GDM1 (cell line): Measurements from ENCODE around the gene UBE2QL1.

Experiments used
- DNase-seq: peaks from one replicate; lab custom pipeline; 2025; lab: John Stamatoyannopoulos, UW

Gene UBE2QL1

DNA sequence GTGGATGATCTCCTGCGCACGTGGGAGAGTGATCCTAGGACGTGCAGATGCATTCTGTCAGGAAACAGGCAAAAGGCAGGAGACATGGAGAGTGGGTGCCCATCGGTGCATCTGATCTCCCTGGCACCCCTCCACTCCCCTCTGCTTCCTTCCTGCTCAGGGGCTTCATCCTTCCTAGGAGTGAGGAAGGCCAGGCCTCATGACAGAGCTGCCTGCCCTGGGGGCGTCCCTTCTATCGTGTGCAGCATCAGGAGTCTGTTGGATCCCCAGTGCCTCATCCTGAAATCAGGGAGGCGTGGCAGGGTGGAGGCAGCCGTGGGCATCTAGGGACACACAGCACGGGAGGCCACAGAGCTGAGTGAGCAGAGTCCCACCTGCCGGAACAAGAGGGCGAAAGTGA, 30.1 kb downstream of the UBE2QL1 start:
- no peak for DNase-seq

DNA sequence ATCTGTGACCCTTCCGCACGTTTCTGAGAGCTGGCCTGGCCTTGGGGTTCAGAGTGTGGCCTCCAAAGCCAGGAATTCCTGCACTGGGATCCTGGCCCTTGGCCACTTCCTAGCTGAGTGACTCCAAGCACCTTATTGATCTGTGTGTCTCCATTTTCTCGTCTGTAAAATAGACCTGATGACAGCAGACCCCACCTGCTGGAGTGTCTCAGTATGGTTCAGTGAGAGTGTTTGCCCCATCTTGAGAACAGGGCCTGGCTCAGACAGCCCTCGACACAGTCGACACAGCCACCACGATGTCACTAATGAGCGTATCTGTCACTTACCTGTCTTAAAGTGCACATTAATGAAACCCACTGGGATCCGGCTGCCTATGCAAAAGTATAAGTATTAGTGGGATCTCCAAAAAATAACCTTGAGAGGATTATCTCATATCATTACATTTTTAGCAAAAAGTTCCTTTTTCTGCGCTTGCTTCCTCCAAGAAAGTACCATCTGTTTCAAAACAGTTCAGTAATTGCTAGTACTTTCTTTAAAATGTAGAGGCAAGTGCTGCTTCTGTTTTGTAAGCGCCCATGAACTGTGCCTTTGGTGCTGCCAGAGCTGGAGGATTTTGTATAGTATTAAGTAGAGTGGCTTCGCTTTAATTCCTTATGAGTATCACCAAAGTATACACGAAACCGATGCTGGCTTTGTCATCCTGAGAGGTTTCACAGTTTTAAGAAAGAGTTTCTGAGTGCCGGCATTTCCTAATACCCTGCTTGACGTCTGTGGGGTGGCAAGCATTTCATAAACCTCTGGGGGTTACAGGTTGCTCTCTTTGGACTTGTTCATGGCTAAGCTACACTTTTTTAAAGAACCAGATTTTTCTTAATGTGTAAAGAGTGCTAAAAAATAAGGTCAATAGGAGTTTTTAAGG, 31.7 kb downstream of the UBE2QL1 start:
- no peak for DNase-seq

DNA sequence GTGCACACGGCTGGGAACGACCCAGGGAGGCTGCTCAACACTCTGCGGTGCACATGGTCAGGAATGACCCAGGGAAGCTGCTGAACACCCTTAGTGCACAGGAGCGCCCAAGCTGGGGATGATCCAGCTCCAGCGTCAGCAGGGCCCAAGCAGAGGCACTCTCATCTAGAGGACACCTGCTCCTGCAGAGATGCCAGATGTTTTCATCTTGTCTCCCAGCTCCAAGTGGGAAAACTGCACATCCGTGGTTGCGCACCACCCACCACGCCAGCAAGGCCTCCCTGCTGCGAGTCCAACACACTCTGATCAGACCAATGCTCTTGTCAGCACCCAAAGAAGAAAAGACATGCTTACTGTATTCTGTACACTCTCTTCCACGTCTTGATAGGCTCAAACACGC, 34.1 kb downstream of the UBE2QL1 start:
- DNase-seq, result no peak

DNA sequence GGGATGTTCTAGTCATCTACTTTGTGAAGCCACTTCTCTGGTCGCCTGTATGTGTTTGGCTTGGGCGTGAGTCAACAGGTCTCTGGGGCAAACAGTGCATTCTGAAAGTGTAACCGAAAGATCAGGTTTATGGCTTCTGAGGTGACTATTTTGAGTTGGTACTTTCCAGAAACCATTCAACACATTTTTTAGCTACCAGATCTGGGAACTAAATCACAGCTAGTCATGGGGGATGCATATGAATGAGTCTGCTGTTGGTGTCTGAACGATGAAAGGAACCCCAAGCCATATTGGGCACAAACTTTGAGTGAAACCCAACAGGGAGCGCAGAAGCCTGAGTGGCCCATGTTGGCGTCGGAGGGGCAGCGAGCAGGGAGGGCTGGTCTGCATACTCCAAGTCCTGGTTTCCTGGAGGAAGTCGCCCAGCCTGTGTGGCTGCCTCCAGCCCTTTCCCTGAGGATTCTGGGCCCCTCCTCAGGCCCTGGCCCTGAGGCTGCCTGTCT, 35.3 kb downstream of the UBE2QL1 start:
- no peak for DNase-seq

DNA sequence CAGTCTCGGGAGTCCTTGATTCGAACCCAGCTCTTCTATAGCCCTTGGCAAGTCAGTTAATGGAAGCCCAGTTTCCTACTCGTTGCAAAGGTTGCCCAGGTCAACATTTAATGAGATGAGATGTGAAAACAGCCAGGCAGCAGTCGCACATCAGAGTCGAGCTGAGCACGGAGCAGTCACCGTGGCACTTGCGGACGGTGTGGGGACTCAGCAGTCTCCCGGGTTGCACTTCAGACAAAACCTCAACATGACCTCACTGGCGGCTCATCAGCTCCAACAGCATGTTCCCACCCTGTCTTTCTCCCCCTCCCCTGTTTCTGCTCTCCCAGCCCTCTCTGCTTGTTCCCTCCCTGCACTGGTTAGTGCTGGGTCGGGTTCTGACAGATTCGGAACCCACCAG, 35.8 kb downstream of the UBE2QL1 start:
- DNase-seq, result no peak

DNA sequence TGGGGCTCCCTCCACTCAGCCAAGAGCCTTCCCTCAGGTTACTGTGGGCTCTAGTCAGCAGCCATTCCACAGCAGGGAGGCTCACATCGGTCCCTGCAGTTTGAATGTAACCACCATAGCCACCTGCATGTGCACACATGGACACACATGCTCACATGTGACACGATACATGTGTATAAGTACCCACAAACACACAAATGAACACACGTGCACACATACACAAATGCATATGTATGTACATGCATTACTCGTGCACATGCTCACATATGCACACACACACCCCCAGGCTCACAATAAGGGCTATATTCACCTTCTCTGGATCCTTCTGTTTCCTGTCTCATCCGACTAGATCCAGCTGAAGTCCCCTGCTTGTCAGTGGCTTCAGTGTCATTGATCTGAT, 36.2 kb downstream of the UBE2QL1 start:
- no peak for DNase-seq

DNA sequence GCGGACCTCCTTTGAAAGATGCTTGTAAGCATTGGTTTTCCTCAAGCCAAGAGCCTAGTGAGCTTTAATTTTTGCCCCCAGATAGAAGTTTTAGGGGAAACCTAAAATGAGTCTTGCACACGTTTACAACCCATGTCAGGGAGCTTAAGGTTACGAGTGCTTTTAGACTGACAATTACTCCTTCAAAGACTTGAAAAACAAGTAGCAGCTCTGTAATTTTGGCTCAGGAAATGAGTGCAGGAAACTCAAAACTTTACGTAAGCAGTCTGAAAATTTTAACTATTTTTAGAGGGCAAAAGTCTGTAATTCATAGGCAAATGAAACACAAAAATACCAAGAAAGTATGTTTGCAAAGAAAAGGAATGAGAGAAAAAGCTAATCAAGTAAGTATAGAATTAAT, 36.8 kb downstream of the UBE2QL1 start:
- DNase-seq, result no peak

DNA sequence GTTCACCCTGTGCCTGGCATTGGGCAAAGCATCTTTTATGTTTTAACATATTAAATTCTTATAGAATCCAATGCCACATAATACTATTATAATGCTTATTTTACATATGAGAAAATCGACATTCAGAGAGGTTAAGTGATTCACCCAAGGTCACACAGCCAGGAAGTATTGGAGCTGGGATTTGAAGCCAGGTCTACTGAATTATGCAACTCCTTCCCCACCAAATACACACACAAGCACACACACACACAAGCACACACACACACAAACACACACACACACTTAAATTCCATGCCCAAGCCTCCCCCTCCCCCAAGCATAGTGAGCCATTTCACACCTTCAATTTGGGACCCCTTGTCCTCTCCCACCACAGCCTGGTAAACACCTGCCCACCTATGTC, 37.4 kb downstream of the UBE2QL1 start:
- DNase-seq, result no peak

DNA sequence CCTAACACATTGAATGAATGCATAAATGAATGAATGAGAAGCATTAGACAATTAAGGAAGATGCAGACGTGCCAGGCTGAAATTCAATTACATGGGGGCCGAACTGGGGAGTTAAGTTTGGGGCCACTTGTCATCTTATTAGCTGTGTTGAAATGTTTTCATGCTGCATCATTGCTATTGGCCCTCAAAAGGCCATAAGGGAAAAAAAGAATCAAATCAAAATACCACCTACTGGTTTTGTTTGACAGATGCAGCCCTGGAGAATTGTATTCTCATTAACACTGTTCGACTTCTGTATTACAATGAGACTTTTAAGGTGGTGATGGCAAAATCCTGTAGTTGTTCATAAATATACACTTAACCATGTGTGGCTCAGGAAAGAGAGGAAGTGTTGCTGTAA, 38.4 kb downstream of the UBE2QL1 start:
- no peak for DNase-seq

DNA sequence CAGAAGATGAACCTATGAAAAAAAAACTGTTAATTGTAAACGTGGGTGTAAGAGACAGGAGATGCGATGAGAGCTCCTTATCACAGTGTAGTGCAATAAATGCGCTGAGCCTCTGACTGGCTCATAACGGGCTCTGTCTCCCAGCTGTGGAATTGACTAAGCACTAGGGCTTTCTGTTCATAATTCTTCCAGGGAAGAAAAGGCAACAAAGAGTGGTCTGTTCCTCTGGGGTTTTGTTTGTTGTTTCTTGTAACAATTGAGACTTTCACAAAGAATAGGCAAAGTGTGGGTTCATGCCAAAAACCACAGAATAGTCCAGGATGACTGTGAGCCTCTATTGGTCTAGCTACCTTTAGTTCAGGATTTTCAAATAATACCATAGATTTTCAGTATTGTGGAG, 39.4 kb downstream of the UBE2QL1 start:
- no peak for DNase-seq

DNA sequence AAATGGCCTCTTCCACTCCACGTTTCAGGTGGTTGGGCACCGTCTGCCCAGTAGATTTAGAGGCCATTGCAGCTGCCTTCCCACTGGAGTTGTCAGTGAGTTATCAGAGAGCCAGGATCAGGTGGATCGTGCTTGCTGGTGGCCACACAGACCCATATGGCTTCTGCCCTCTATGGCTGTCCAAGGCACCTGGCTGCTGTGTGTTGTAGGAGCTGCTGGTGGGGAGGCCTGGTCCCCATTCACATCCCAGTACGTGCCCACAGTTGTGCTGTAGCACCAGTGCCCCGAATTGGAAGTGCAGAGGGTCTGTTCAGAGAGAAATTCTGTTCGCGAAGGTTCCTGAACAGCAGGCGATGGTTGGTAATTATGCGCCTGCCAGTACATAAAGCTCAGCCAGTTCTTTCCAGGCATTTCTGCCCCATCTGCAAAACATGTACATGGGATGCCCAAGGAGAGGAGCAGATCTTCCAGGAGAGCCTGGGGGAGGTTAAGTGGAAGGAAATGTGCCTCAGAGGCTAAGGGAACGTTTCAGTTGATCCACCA, 41.1 kb downstream of the UBE2QL1 start:
- DNase-seq, result no peak

DNA sequence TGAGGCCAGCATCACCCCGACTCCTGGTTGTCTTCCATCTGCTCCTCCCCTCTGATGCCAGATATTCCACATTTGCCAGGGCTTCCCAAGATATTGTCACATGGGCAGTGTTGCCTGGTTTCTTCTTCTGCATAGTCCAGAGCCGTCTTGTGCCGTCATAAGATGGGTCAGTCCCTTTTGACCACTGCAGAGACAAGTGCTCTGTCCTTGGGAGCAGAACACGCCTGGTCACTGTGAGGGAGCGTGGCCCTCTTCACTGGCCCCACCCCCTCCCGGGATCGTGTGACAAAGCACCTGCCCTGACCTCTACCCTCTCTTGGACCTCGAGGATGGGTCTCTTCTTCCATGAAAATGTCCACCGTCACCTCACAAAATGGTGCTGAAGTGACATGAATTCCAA, 41.6 kb downstream of the UBE2QL1 start:
- DNase-seq, result no peak

DNA sequence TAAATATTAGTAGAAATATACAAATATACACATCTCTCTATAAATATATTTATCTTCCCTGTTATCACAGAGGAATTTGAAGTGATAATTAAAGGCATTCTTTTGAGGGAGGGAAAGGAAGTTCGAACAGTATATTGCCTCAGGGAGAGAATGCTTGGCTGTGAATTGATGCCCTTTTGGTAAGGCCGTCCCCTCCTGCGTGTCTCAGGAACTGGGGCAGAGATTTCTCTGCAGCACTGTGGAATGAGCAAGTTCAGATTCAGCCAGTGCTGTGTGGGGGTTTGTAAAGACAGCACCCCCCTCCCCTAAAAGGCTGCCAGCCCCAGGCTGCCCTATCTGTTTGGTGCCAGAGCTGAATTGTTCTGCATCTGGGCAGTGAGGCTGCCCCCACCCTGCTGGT, 42.0 kb downstream of the UBE2QL1 start:
- no peak for DNase-seq

DNA sequence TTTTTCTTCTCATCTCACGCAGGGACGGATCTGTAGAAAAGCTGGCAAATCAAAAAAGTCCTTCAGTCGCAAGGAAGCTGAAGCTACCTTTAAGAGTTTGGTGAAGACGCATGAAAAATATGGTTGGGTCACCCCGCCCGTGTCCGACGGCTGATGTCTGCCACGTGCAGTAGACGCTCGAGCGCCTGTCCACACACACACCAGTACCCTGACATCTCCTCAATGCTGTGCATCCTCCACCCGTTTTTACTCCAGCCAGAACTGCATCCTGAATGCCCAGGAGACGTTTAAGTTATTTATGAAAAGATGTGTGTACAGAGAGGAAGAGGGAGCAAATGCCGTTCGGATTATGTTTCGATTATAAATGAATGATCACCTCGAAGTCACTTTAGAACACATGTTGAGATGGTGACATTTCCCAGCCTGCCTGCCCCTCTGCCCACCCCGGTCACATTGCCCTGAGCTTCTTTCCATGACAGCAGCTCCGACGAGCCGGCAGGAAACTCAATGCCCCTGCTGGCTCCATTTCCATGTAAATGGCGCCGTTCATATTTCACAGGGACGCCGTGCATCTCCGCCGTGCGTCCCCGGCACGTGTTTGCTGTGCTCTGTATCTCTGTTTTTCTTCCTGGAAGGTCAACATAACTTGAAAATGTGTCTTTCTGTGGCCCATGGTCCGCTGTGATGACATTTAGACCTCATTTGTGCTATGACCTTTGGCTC, 42.7 kb downstream of the UBE2QL1 start:
- DNase-seq, result no peak

DNA sequence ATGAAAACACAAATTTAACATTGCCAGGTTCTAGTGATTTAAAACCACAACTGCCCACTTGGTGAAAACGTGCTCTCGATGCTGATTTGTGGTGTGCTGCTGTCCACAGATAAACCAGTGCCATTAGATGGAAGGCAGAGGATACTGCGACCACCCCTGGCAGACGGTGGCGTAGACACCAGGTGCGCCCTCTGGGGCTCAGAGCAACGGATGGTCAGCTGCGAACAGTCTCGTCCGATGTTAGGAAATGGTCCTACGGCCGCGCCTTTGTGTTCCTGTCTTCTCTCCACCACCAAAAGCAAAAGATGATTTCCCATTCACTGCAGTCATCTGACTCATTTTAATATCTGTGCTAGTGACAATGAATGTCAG, 43.2 kb downstream of the UBE2QL1 start:
- no peak for DNase-seq

DNA sequence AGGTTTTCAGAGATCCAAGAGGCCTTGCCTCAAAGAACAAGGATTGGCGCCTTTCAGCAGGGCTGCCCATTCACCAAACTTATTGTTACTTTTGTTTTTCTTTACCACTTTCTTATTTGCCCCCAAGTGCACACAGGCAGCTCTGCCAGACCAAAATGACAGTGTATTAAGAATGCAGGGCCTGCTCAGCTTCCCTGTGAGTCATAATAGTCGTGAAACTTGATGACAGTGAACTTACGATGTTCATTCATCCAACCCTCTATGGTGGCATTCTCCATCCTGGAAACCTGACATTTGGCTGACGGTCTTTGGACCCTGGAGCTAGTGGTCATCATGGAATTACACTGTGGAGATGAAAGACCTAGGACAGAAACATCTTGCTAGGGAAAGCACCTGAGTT, 44.3 kb downstream of the UBE2QL1 start:
- DNase-seq, result no peak

DNA sequence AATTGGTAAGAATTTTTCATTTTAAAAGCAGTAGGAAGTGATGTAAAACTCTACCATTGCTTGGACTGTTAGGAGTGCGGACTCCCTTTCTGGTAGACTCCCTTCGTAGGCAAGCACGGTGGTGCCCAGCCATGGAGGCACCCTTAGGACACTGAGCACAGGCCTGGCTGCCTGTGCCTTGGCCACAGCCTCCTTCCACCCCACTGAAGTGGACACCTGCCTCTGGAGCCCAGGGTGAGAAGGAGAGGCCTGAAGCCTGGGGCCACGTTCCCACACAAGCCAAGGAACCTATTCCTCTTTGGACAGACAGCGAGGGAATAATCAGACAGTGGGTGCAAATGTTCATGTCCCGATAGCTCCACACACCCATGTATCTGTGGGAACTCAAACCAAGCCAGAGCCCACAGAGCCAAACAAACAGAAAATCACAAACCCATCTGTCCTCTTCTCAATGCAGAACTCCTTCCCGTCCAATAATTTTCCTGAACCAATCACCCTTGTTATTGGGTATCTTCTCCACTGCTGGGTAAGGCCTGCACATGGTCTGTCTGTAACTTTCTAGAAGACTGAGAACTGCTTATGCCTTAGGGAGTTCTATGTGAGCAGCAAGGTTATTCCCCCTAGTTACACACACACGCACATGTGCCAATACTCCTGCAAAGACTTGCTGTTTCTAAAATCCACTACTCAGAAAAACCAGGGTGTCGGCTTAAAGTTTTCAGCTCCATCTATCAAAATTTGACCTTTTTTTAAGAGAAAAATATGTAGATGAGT, 45.2 kb downstream of the UBE2QL1 start:
- DNase-seq, result no peak

DNA sequence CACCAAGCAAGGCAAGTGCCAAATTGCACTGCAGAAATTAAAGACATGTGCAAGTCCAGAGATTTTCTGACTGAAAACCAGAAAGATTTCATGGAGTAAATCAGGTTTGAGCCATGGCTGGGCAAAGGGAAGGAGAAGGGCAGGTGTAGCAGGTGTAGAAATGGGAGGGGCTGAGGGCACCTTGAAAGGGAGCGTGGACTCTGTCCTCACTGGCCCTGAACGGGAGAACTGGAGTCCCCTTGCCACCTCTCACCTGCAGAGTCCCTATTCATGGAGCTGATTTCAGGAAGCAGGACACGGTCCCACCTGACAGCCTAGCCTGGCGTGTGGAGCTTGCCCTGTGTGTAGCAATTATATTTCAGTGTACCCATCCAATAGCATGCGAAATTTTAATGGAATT, 46.3 kb downstream of the UBE2QL1 start:
- no peak for DNase-seq

DNA sequence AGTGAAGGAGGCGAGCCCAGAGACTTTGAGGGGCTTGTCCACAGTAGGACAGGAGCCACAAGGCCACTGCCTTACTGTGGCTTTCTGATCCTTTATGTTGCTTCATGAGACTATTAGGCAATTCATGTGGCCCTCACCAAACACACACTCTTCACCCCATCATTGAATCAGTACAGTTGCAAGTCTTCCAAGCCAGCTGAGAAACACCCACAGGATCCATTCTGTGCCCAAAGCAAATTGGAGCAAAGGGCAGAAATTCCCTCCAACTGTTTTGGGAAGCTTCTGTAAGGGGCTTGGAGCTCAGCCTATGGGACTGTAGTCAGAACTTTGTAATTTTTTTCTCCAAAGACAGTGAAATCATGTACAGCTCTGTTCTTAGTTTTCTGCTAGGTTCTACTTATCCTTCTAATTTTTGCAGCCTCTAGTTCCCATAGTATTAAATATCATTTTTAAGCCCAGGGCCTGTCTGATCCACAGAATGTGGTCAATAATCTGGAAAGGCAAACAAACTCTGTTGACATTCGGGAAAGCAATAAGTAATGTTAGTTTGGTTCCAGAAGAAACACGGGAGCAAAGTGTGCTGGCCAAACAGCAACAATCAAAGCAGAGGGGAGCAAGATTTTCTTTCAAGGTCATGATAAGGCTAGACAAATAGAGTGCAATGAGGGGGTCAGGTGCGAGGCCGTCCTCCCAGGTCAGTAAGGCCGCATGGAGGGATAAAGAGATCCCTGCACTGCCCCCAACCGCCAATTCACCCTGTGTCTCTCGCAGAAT, 47.0 kb downstream of the UBE2QL1 start:
- DNase-seq, result no peak

DNA sequence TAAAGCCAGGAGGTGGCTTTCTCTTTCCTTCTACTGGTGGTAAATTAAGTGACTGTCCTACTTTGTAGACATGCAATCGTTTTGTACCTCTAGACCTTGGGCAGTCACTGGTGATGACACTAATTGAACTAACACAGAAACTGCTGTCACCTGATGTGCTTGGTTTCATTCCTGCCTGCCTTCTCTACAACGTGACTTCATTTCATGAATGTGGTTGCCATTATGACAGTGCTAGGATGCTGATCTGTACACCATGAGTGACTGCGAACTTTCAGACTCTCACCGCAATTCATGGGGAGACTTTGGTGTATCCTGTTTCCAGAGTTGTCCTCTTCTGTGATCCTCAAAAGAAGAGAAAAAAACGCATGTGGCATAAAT, 47.5 kb downstream of the UBE2QL1 start:
- DNase-seq, result no peak

DNA sequence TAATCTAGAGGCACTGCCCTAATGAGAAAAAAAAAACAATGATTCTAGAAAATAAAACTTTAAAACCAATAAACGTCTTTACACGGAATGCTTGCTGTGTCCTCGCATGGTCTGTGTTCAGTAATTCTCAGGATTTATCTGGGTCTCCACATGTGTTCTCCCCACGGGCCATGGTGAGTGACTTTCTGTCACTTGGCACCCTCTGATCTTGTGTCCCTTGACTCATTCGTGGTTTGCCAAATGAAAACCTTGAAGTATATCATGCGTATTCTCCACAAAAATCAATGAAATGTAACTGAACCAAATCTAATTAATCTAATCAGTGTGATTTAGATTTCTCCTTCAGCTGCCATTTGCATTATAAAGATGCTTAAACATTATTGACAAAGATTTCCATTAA, 48.0 kb downstream of the UBE2QL1 start:
- no peak for DNase-seq

DNA sequence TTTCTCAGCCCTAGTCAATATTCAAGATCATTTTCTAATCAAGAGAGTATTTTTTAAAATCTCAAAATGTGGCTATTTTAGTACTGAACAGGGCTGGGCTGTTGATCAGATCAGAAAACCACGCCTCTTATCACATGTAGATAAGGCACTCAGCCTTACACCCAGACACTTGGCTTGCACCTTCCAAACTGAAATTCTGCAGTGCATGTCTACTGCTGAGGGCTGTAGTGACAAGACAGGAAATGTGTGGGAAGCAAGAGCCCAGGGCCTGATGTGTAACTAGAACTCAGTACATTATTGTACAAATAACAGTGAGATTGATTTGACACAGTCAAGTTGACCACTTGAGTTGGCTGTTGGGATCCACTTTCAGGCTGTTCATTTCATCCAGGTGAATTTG, 48.6 kb downstream of the UBE2QL1 start:
- no peak for DNase-seq
